Testis (tissue), 2 donors: ENCODE results near the gene TTC21B.

Experiments used
- CTCF ChIP-seq, 3 experiments: fragments of 450-650 bp in 2 of 3; fragments of 200-600 bp in 1 of 3; sonication (generic) in 1 of 3; IDR thresholded peaks; one replicate each; pipeline ENCODE4 v1.5.1; 2016 to 2019; ENCODE audit warnings: antibody characterized with exemption in 3 of 3, mild to moderate bottlenecking in 2 of 3, moderate library complexity in 1 of 3
- POLR2A ChIP-seq: fragments of 450-650 bp; IDR thresholded peaks from one replicate; pipeline ENCODE4 v1.6.1; 2017; ENCODE audit warnings: antibody characterized with exemption, mild to moderate bottlenecking, moderate library complexity

DNA sequence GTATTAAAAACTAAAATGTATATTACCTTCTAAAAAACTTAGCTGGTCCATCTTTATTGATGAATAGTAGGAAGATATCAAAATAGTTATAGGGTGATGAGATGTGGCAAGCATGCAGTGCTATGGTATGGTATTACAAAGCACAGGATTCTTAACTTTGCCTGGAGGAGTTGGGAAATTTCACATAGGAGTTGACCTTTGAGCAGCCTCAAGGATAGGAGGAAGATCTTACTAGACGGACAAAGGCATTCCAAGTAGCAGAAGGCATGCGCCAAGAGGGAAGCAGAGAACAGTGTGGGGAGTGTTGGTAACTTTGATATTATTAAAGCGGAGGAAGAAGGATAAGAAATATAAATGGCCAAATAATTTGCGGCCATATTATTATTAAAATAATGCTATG is 60.0 kb downstream of the TTC21B start:
- TF ChIP-seq CTCF (IDR thresholded peaks at IDR 0.05), result no peak
- no peak for TF ChIP-seq POLR2A
